22Rv1 (cell line): ENCODE results near the gene IMMP2L.

Source experiments
- CTCF ChIP-seq: fragments of 450-650 bp; IDR thresholded peaks from 2 replicates; pipeline ENCODE4 v1.5.1; 2017; ENCODE audit warnings: mild to moderate bottlenecking
- ZFX ChIP-seq: fragments of 450-650 bp; IDR thresholded peaks from 2 replicates; pipeline ENCODE4 v1.6.1; 2017; ENCODE audit warnings: antibody characterized with exemption, borderline replicate concordance

DNA sequence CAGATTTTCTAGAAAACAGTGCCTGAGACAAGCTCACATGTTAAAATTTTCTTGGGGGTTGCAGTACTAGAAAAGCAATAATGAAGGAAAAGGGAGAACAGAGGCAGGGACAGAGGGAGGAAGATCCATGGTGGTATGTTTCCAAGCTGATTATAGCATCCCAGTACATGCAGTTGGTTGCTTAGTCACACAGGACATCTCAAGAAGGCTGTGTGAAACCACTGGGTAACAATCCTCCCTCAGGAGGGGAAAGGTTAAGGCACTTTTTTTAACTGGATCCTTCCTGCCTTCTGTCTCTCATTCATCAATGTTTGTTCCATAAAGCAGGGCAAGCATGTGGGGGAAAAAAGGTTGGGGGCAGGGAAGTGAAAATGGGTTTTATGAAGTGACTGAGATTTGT, 6.1 kb upstream of the IMMP2L start:
- TF ChIP-seq CTCF: no peak
- TF ChIP-seq ZFX: no peak
